GM18517 (cell line): ENCODE data around the gene NOSIP.

Experiments
- ATAC-seq: cut with Tn5 transposase; IDR thresholded peaks from one replicate; pipeline ENCODE4 v1.9.1; 2021; ENCODE audit warnings: mild to moderate bottlenecking, moderate library complexity; ENCODE audit not compliant: unreplicated experiment

NOSIP gene

DNA sequence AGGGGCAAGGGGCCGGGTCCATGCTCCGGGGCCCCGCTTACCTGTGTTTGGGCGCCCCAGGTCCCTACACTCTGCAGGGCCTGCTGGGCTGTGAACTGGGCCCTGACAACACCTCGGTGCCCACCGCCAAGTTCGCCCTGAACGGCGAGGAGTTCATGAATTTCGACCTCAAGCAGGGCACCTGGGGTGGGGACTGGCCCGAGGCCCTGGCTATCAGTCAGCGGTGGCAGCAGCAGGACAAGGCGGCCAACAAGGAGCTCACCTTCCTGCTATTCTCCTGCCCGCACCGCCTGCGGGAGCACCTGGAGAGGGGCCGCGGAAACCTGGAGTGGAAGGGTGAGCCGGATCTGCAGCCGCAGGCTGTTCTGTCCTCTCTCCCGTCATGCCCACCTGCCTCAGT is 66.2 kb downstream of the NOSIP start:
- no peak for ATAC-seq

DNA sequence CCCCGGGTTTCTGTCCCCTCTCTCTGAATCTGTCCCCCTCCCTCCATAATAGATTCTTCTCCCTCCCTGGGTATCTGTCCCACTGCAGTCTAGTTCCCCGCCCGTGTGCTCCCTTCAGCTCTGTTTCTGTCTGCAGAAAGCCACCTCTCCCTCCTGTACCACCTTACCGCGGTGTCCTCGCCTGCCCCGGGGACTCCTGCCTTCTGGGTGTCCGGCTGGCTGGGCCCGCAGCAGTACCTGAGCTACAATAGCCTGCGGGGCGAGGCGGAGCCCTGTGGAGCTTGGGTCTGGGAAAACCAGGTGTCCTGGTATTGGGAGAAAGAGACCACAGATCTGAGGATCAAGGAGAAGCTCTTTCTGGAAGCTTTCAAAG is 66.6 kb downstream of the NOSIP start:
- no peak for ATAC-seq

DNA sequence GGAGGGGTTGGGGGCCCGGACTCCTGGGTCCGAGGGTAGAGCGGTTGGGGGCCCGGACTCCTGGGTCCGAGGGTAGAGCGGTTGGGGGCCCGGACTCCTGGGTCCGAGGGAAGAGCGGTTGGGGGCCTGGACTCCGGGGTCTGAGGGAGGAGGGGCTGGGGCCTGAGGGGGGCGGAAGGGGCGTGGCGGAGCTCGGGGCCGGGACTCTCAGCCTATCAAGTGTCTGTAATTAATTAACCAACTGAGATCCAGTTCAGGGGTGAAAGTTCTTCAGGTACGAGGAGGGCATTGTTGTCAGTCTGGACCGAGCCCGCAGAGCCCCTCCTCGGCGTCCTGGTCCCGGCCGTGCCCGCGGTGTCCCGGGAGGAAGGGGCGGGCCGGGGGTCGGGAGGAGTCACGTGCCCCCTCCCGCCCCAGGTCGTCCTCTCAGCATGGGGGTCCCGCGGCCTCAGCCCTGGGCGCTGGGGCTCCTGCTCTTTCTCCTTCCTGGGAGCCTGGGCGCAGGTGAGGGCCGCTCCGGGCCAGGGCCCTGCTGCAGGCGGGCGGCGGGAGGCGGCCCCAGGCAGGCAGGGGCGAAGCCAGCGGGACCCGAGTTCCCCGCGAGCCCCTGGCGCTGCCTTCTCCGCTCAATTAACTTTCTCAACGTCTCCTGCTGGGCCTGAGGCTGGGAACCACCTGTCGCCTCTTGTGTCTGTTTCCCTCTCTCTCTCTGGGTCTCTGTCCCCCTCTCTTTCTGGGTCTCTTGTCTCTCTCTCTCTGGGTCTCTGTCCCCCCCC is 67.2 kb downstream of the NOSIP start:
- ATAC-seq: no peak

DNA sequence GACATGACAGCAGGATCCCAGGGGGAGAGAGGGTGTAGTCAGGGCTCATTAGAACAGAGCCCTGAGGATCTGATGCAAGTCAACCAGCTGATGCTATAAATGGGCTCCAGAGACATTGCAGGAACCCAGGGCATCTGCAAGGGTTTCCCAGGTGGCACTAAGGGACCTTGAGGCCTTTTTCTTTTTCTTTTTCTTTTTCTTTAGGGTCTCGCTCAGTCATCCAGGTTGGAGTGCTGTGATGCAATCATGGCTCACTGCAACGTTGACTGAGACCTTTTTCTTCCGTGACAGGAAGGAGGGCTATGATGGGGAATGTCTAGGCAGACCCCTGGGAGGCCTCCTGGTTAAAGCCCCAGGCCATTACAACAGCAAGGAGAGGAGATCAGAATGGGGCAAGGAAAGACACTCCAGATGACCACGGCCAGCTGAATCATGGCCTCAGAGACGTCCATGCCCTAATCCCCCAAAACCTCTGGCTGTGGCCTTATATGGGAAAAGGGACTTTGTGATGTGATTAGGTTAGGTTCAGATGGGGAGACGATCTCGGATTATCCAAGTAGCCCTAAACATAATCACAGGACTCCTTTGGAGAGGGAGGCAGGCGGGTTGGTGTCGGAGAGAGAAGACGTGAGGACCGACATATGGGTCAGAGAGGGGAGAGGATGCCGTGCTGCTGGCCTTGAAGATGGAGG is 72.4 kb downstream of the NOSIP start:
- no peak for ATAC-seq

DNA sequence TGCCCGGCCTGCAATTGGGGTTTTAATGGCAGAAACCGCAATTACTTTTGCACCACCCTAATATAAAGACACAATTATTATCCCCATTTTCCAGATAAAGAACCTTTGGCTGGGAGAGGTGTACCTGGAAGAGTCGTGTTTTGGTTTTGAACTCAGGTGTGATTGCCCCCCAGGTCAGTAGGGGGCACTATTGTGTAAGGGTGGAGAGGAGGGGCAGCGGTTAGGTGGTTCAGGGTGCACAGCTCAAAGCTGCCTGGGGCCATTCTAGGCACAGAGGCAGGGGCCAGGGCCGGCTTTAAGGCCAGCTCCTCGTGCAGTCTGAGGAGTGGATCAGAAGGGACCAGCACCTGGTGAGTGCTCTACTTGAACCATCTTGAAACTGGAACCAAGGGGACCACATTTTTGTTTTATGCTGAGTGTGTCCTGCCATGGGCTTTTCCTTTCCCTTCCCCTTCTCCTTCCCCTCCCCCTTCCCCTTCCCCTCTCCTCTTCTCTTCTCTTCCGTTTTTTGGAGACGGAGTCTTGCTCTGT is 73.7 kb downstream of the NOSIP start:
- ATAC-seq: no peak
